ENCODE results near the gene TTC33.
"Not testable (repeated sequence)": the region's sequence is repeated elsewhere in the genome, so short reads cannot be mapped to it uniquely, and the experiment has no call there.

Gene TTC33

GRCh38 chr5:40779561-40779960 lies 23.8 kb upstream of the TTC33 start:
- no peak for DNase-seq

- DNase-seq, result no peak
These were observed 22.4 kb upstream of the TTC33 start for GRCh38 chr5:40778133-40778532.

GRCh38 chr5:40776658-40776977 lies 20.9 kb upstream of the TTC33 start:
- DNase-seq, result no peak

- no peak for DNase-seq
These were observed 20.3 kb upstream of the TTC33 start for GRCh38 chr5:40775846-40776657.

DNA sequence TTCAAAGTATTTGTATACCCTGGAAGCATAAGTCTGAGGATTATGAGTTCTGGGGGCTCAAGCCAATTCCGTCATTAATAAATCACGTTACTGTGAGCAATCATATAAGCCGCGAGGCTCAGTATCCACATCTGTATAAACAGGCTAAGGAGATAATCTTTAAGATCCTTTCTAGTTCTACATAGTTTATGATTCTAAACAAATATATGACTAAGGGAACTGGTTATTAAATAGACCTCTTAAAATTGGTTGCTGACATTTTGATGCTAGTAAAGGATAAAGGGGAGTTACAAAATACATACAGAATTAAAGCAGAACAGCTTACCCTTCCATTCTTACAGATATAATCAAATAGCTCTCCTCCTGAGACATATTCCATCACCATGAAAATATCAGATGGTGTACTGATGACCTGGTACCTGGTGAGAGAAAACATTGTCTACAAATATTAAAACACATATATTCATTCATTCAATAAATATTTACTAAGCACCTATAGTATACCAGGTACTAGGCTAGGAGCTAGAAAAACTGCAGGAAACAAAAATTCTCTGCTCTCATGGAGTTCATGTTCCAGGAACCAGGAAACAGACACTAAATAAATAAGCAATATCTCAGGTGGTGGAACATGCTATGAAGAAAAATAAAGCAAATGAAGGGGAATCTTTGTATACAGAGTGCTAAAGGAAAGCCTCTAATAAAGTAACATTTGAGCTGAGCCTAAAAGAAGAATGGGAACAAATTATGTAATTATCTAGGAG lies 19.5 kb upstream of the TTC33 start:
- no peak for DNase-seq

DNA sequence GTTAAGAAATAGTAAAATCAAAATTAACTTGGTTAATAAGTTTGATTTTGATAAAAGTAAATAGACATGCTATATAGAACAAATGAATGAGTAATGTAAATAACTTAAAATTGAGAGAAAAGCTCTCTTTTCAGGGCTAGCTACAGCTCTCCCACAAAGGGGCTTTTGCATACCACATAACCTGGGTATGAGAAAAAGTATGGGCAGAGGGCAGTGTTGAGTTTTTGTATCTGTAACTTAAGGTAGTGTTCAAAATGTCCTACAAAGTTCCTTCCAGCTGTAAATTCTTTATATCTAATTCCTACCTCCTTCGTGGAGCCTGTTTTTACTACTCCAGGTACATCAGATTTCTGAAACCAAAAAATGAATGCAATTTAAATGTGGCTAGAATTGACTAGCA lies 18.9 kb upstream of the TTC33 start:
- no peak for DNase-seq

DNA sequence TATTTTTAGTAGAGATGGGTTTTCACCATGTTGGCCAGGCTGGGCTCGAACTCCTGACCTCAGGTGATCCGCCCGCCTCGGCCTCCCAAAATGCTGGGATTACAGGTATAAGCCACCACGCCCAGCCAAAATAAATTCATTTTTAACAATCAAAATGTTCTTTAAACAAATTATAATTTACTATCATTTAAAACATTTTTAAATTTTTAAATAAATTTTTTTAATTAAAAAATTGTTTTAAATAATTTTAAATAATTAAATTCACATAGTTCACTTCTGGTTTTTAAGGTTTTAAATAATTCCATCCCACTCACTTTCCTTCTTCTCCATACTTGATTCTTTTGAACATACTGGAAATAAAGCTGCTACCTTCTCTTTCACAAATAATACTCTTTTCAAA lies 15.0 kb upstream of the TTC33 start:
- no peak for DNase-seq

DNA sequence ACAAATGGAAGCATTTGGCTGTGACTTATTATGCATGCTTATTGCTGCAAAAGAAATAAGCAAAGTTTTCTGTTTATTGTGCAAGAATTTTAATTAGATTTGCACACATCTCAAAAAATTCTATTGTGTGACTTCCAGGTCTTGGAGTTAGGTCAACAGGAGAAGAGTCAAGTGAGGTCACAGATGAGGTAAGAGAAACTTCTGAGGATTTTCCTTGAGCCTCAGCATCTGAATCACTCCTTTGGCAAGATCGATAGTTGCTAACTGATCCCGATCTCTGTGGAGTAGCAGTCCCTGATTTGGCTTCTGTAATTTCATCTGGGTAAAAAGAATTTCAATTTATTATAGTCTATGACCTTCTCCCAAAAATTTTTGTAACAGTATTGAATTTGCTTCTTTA lies 6.9 kb upstream of the TTC33 start:
- no peak for DNase-seq

- no peak for DNase-seq
These were observed 1.6 kb upstream of the TTC33 start for GRCh38 chr5:40757400-40757799.

- DNase-seq, result peak; percentile 80
These were observed 711 bp downstream of the TTC33 start for GRCh38 chr5:40755093-40755406.

- peak; percentile 25 for DNase-seq
These were observed 1.2 kb downstream of the TTC33 start for GRCh38 chr5:40754381-40755092.

- DNase-seq, result peak; percentile 6
These were observed 9.1 kb downstream of the TTC33 start for GRCh38 chr5:40746703-40747102.

GRCh38 chr5:40743771-40744170 lies 12.0 kb downstream of the TTC33 start:
- DNase-seq, result no peak

DNA sequence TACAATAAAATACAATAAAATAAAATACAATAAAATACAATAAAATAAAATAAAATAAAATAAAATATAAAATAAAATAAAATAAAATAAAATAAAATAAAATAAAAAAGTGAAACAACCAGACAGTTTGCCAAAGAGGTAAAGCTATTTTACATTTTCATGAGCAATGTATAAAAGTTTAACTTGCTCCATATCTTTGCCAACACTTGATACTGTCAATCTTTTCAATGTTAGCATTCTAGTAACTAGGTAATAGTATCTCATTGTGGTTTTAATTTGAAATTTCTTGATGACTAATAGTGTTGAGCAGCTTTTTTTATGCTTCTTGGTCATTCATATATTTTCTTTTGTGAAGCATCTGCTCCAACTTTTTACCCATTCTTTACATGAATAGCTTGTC lies 17.3 kb downstream of the TTC33 start:
- peak; percentile 16 for DNase-seq

DNA sequence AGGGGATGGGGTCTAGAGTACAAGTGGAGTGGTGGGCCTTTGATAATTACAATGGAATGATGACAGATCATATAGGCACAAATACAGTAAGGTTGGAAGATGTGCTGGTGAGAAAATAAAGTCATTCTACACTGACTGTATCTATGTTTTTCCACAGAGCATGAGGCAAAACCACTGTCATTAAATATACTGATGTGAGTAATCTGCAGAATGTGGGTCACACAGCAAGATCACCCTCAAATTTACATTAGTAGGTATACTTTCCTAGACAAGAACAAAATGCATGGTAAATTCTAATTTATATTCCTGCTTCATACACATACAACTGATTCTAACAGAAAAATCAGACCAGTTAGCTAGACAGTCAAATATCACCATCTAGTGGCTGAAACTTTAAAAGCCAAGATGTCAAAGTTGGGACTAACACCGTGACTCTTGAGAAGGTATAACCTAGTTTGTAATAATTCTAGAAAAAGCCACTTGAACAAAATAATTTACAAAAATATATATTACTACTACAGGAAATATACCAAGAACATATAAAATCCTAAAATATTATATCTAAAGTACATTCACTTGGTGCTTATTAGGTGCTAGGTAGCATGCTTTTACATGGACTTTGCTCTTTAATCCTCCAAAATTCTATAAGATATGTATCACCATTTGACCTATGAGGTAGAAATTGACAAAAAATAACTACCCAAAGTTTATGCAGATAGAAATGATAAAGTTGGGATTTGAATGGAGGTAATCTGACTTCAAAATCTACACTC lies 19.5 kb downstream of the TTC33 start:
- peak; percentile 65 for DNase-seq

DNA sequence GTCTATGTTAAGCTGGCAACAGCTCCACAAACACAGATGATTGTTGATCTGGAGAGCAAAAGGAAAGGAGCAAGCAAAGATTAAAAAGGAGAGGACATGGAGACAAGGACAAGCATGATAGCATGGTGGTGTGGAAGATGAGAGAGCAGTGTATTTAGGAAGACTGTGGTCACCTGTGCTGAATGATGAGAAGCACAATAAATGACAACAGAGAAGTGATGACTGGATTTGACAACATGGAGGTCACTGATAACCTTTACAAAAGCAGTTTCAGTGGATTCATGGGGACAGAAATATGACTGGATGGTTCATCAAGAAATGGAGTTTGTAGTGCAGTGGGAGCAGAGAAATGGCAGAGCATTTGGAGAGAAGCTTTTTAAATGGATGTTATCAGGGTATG lies 20.2 kb downstream of the TTC33 start:
- DNase-seq, result no peak

- DNase-seq, result peak; percentile 74
These were observed 20.8 kb downstream of the TTC33 start for GRCh38 chr5:40734986-40735385.

DNA sequence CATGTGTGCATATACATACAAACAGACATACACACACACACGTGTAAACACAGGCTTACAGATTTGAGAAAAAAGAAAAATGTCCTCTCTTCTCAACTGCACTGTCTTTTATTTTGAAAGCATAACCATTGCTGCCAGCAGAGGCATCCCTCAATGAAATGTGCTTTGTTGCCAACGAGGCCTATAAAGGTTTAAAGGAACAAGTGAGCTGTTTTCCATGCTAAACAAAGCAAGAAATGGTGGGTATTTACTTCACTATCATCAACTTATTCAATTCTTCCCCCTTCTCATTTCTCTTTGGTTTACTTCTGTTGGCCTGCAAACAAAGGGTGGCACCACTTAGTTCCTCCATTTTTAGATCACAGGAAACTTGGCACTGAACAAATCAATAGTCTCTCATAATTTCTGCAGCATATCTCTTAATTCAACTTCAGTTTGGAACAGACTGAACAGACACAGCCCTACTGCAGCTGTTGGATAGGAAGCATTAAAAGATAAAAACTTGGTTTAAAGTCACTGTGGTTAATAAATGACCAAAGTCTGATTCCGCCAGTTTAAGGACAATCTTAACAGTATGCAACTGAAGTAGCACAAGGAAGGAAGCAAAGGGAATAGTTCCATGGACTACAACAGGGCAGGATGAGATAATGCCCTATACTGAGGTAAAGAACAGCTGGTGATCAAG lies 21.7 kb downstream of the TTC33 start:
- DNase-seq, result no peak

- DNase-seq, result no peak
These were observed 22.3 kb downstream of the TTC33 start for GRCh38 chr5:40733434-40733833.

DNA sequence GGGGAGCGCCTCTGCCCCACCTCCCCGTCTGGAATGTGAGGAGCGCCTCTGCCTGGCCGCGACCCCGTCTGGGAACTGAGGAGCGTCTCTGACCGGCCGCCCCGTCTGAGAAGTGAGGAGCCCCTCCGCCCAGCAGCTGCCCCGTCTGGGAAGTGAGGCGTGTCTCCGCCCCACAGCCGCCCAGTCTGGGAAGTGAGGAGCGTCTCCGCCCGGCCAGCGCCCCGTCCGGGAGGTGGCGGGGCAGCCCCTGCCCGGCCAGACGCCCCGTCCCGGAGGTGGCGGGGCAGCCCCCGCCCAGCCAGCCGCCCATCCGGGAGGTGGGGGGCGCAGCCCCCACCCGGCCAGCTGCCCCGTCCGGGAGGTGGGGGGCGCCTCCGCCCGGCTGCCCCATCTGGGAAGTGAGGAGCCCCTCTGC lies 33.3 kb downstream of the TTC33 start:
- not testable (repeated sequence) for DNase-seq

GRCh38 chr5:40720069-40720468 lies 35.7 kb downstream of the TTC33 start:
- no peak for DNase-seq

DNA sequence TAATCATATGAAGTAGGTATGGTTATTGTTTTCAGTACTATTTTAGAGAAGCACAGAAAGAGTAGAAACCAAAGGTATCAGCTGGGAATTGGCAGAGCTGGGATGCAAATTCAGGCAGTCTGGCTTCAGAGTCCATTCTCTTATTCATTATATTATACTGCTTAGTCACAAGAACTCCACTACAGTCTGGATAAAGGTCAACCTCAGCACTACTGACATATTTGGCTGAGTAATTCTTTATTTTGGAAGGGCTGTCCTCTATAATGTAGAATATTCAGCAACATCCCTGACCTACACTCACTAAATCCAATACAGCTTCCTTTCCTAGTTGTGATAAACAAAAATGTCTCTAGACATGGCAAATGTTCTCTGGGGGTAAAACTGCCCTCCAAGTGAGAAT lies 38.5 kb downstream of the TTC33 start:
- peak; percentile 47 for DNase-seq

DNA sequence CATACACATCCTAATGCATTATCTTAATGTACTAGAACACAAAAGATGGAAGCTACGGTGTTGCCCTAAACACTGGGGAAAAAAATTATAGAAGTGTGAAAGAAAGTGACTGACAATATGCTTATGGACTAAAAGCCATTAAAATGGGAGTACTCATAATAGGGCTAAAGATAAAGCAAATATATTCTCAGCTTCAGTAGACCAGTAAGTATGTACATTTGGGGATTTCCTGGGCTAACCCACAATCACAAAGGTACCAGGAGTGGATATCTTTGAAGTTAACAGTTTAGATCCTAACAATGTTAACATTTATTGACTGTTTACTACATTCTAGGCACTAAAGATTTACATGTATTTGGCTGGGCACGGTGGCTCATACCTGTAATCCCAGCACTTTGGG lies 39.2 kb downstream of the TTC33 start:
- DNase-seq, result no peak

Measured in fibroblast of skin of right biceps (primary cell).